ENCODE data around the gene LBX2.
A peak's percentile ranks its signal among the peaks of the same experiment; 100 is the strongest.

LBX2 gene

GRCh38 chr2:74525717-74526648 lies 26.6 kb upstream of the LBX2 start, which contains the start of gene DQX1:
DQX1 (minus strand) TSS chr2:74526231; CDS start chr2:74525729, 502 bp downstream.
- no peak for DNase-seq

- no peak for DNase-seq
Measured at GRCh38 chr2:74524955-74525716, 25.7 kb upstream of the LBX2 start.

- DNase-seq: no peak
Measured at GRCh38 chr2:74524005-74524404, 24.6 kb upstream of the LBX2 start.

- DNase-seq: no peak
Measured at GRCh38 chr2:74522516-74522915, 23.1 kb upstream of the LBX2 start.

- no peak for DNase-seq
Measured at GRCh38 chr2:74516650-74517049, 17.2 kb upstream of the LBX2 start.

DNA sequence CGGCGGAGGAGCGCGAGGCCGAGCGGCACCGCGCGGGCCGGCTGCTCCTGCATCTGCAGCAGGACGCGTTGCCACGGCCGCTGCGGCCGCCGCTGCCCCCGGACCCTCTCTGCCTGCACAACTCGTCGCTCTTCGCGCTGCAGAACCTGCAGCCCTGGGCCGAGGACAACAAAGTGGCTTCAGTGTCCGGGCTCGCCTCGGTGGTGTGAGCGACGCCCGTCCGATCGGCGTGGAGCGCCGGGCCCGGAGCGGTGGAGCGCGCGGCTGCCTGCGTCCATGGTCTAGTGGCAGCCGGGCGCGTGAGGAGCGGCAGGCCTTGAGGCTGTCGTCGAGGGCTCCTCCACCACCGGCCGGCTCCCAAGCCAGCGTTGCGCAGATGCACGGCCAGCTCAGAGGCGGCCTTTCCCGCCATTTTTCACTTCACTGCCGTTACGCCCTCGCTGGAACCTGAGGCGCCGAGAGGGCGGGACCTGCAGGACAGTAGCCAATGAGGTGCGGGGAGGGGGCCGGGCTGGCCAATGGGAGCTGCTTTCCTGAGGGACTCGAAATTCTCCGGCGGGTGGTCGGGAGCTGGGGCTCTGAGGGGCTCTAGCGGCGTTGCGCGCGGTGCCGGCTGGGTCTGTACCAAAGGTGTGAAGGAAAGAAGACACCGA lies 16.7 kb upstream of the LBX2 start:
- DNase-seq: peak; percentile 75

DNA sequence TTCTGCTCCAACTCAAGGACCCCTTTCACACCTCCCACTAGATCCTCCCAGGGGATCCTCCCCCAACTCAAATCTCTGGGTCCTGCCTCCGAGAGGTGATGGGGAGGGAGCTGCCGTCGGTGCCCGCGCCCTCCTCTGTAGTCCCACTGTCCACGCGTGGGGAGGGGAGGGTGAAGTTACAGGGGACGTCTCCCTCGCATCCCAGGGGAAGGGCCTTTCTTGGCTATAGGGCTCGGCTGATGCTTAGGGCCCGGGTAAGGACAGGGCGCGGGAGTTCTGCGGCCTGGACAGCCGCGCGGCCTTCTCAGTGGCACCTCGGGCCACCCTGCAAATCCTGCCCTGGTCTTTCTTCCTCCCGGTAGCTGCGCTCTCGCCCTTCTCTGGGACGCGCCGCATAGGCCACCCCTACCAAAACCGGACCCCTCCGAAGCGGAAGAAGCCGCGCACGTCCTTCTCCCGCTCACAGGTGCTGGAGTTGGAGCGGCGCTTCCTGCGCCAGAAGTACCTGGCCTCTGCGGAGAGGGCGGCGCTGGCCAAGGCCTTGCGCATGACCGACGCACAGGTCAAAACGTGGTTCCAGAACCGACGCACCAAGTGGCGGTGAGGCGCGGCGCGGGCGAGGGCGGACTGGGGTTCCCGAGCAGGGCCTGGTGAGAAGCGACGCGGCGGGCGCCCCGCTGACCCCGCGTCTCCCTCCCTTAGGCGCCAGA lies 16.0 kb upstream of the LBX2 start:
- DNase-seq: no peak

GRCh38 chr2:74514368-74515270 lies 15.2 kb upstream of the LBX2 start, which contains the start of gene TLX2:
TLX2 (plus strand) TSS chr2:74514450; CDS start chr2:74514807, 357 bp downstream.
- no peak for DNase-seq

- DNase-seq: no peak
Measured at GRCh38 chr2:74513605-74514367, 14.4 kb upstream of the LBX2 start.

DNA sequence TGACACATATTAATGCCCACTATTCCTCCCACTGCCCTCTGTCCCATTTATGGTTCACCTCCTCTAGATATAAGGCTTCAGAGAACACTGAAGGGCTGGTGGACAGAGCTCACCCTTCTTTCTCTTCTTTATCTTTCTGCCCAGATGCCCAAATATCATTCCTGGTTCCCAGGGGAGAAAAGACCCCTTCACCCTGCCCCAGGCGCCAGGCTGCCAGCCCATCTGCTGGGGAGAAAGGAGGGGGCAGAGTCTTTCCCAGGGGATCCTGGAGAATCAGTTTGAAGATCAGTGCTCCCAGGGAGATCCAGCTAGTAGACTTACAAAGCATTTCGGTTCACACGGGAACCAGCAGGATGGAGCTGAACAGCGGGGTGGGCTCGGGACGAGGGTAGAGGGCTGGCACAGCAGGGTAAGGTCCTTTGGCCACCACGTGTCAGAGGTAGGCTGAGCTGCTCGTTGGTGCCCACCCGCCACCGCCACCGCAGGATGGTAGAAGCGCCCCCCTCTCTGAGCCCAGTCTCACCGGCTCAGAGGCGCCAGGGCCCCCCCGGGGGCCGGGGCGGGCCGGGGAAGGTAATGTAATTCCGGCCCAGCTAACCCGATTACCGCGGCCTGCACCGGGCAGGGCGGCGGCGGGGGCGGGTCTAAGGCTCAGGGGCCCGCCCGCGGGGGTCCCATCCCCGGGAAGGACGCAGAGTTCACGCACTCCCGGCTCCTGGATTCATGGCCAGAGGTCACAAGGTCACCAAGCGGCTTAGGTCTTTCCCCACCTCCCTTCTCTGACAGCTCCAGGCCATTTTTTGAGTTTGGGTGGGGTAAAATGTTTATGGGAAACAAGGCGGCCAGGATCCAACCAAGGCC lies 13.6 kb upstream of the LBX2 start:
- no peak for DNase-seq

- DNase-seq: no peak
Measured at GRCh38 chr2:74511104-74511989, 11.9 kb upstream of the LBX2 start.

DNA sequence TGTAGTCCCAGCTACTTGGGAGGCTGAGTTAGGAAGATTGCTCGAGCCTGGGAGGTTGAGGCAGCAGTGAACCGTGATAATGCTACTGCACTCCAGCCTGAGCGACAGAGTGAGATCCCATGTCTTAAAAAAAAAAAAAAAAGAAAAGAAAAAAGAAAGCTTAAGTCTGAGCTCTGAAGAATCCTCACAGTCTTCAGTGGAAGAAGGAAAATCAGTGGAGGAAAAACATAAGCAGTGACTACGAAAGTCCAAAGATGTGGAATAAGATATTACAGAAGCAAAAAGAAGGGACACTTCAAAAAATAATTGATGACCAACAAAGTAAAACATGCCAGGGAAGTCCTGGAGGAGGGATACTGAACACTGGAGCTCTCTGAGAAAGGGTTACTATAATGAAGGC lies 10.9 kb upstream of the LBX2 start:
- no peak for DNase-seq

GRCh38 chr2:74507926-74508520 lies 8.6 kb upstream of the LBX2 start:
- no peak for DNase-seq

GRCh38 chr2:74507145-74507925 lies 7.9 kb upstream of the LBX2 start, which contains the start of gene PCGF1:
PCGF1 (minus strand) TSS chr2:74507695; CDS start chr2:74507668, 27 bp downstream.
- DNase-seq: peak; percentile 100

- no peak for DNase-seq
Measured at GRCh38 chr2:74505448-74506246, 6.2 kb upstream of the LBX2 start.

DNA sequence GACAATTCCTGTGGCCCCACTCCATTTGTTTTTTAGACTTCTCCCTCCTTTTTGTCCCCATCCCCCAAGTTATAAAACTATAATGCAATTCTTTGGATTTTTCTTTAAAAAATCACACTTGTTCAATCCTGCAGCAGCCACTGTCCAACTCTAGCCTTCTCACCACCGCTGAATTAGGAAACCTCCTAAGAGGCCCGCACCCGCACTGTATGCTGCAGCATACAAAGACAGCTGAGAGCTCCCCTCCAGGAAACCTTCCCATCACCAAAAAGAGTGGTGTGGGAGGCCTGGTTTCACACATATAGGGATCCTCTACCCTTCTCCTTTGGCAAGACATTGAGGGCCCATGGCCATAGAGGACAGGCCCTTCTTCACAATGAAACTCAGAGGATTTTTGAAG lies 5.2 kb upstream of the LBX2 start:
- DNase-seq: no peak
